HCT116 (cell line): ENCODE data around the gene CCL27. TPM values are rescaled to one million over a fixed set of nuclear protein-coding genes. Genes with fewer than 3 reads are reported as not detected.

Experiments
- ATAC-seq: fragments of 200-7000 bp; cut with Tn5 transposase; 2 replicates; pipeline ENCODE4 v1.9.1; 2020; ENCODE audit warnings: mild to moderate bottlenecking, moderate library complexity
- BruUV-seq: library from RNA; stranded (reverse); fragments of 400-500 nt; replicated peaks from 2 replicates; lab custom pipeline; 2021; lab: Mats Ljungman, UMichigan
- CTCF ChIA-PET: fragments of 300-600 bp; sonication (Branson Sonifier 250); formaldehyde crosslinking; loops from one replicate; lab custom pipeline; 2021; ENCODE audit warnings: antibody characterized with exemption; lab: Charles Lee
- POLR2A ChIA-PET: fragments of 300-600, 350-600 bp; sonication (Branson Sonifier 250); formaldehyde crosslinking; loops from one replicate; lab custom pipeline; 2021; ENCODE audit warnings: antibody characterized with exemption; lab: Charles Lee
- RAD21 ChIA-PET, 2 experiments: fragments of 300-600 bp; sonication (Branson Sonifier 250); formaldehyde crosslinking; loops; one replicate each; lab custom pipeline; 2023; ENCODE audit warnings: low total read pairs in 2 of 2; ENCODE audit not compliant: uncharacterized antibody in 2 of 2, unreplicated experiment in 2 of 2, low non-redundant PET in 1 of 2; lab: Charles Lee
- DNase-seq: peaks from one replicate; pipeline ENCODE4 v3.0.0-alpha.2; 2010; ENCODE audit warnings: low read depth, low spot score
- H2AFZ ChIP-seq: fragments of 200-600 bp; shearing (Covaris generic), sonication (generic); 2 replicates; pipeline ENCODE4 v1.6.1; 2017; ENCODE audit warnings: low read depth, mixed run types, mixed read lengths, antibody characterized with exemption, low read length; ENCODE audit not compliant: poor library complexity, severe bottlenecking
- H3K27ac ChIP-seq: 2 replicates; pipeline ENCODE4 v1.5.1; 2012; ENCODE audit warnings: low read depth, low read length
- H3K27me3 ChIP-seq: fragments of 200-600 bp; sonication (generic); 2 replicates; pipeline ENCODE4 v1.6.1; 2016; ENCODE audit warnings: mixed run types, low read length, mixed read lengths; ENCODE audit not compliant: insufficient read depth
- H3K36me3 ChIP-seq, 2 experiments: fragments of 200-500 bp in 1 of 2; fragments of 200-600 bp in 1 of 2; sonication (Bioruptor generic) in 1 of 2; sonication (generic) in 1 of 2; 2 replicates each; pipeline versions ENCODE4 v1.5.1 to v1.6.1; 2014 to 2016; ENCODE audit warnings: low read length in 2 of 2, inconsistent platforms in 1 of 2, mixed read lengths in 1 of 2, mixed run types in 1 of 2; ENCODE audit not compliant: insufficient read depth in 2 of 2, control insufficient read depth in 1 of 2
- H3K4me1 ChIP-seq, 2 experiments: fragments of 200-600 bp in 1 of 2; sonication (generic) in 1 of 2; 2 replicates each; pipeline versions ENCODE4 v1.5.1 to v1.6.1; 2012 to 2017; ENCODE audit warnings: low read length in 2 of 2, inconsistent platforms in 1 of 2, mild to moderate bottlenecking in 1 of 2, mixed read lengths in 1 of 2, mixed run types in 1 of 2, moderate library complexity in 1 of 2; ENCODE audit not compliant: insufficient read depth in 2 of 2, control insufficient read depth in 1 of 2
- H3K4me2 ChIP-seq: fragments of 200-600 bp; sonication (generic); 2 replicates; pipeline ENCODE4 v1.6.1; 2017; ENCODE audit warnings: mixed run types, low read length, mixed read lengths
- H3K4me3 ChIP-seq, 2 experiments: fragments of 200-600 bp in 1 of 2; sonication (generic) in 1 of 2; replicated peaks in 1 of 2; 2 replicates each; pipeline ENCODE4 v1.5.1; 2011 to 2016; ENCODE audit warnings: low read length in 2 of 2, control low read depth in 1 of 2, low read depth in 1 of 2, mild to moderate bottlenecking in 1 of 2, mixed read lengths in 1 of 2, mixed run types in 1 of 2
- H3K79me2 ChIP-seq: fragments of 200-600 bp; sonication (generic); 2 replicates; pipeline ENCODE4 v1.6.1; 2017; ENCODE audit warnings: mild to moderate bottlenecking, mixed run types, low read length, moderate library complexity, mixed read lengths; ENCODE audit not compliant: insufficient read depth
- H3K9ac ChIP-seq: fragments of 200-600 bp; sonication (generic); 2 replicates; pipeline ENCODE4 v1.6.1; 2016; ENCODE audit warnings: low read length, mixed read lengths
- H3K9me2 ChIP-seq: fragments of 200-600 bp; sonication (generic), shearing (Covaris generic); 2 replicates; pipeline ENCODE4 v1.6.1; 2017; ENCODE audit warnings: mixed run types, mild to moderate bottlenecking, moderate library complexity; ENCODE audit not compliant: insufficient read depth
- H3K9me3 ChIP-seq, 2 experiments: fragments of 200-500 bp in 1 of 2; fragments of 200-600 bp in 1 of 2; sonication (Bioruptor generic) in 1 of 2; sonication (generic) in 1 of 2; 2 replicates each; pipeline ENCODE4 v1.6.1; 2014 to 2017; ENCODE audit warnings: low read length in 2 of 2, mixed read lengths in 2 of 2, inconsistent platforms in 1 of 2, low read depth in 1 of 2, mild to moderate bottlenecking in 1 of 2, mixed run types in 1 of 2, moderate library complexity in 1 of 2; ENCODE audit not compliant: control insufficient read depth in 1 of 2, insufficient read depth in 1 of 2
- H4K20me1 ChIP-seq: fragments of 200-600 bp; sonication (generic), shearing (Covaris generic); 2 replicates; pipeline ENCODE4 v1.6.1; 2017; ENCODE audit warnings: mixed run types, mild to moderate bottlenecking, moderate library complexity; ENCODE audit not compliant: insufficient read depth
- ATF3 ChIP-seq: IDR thresholded peaks from 2 replicates; pipeline ENCODE4 v1.6.1; 2012
- CBX3 ChIP-seq: IDR thresholded peaks from 2 replicates; pipeline ENCODE4 v1.6.1; 2012; ENCODE audit warnings: low read depth
- ELF1 ChIP-seq: IDR thresholded peaks from 2 replicates; pipeline ENCODE4 v1.6.1; 2012; ENCODE audit warnings: low read depth, borderline replicate concordance
- EZH2 ChIP-seq: fragments of 200-600 bp; sonication (generic); IDR thresholded peaks from 2 replicates; pipeline ENCODE4 v1.6.1; 2017; ENCODE audit warnings: antibody characterized with exemption, mixed run types
- MAX ChIP-seq: IDR thresholded peaks from 2 replicates; pipeline ENCODE4 v1.6.1; 2012
- POLR2AphosphoS5 ChIP-seq: IDR thresholded peaks from 2 replicates; pipeline ENCODE4 v1.6.1; 2011; ENCODE audit warnings: mild to moderate bottlenecking, low read depth, low read length, moderate library complexity
- RAD21 ChIP-seq: IDR thresholded peaks from 2 replicates; pipeline ENCODE4 v1.6.1; 2012; ENCODE audit warnings: low read depth, mild to moderate bottlenecking
- REST ChIP-seq: IDR thresholded peaks from 2 replicates; pipeline ENCODE4 v1.6.1; 2012; ENCODE audit warnings: low read depth
- SP1 ChIP-seq: IDR thresholded peaks from 2 replicates; pipeline ENCODE4 v1.6.1; 2012; ENCODE audit warnings: low read depth
- SRF ChIP-seq: IDR thresholded peaks from 2 replicates; pipeline ENCODE4 v1.6.1; 2012; ENCODE audit warnings: low read depth
- TCF7L2 ChIP-seq: IDR thresholded peaks from 2 replicates; pipeline ENCODE4 v1.7.0; 2011; ENCODE audit warnings: borderline replicate concordance, inconsistent platforms; ENCODE audit not compliant: insufficient read depth, insufficient read length; ENCODE audit errors: extremely low read depth
- ZBTB33 ChIP-seq: IDR thresholded peaks from 2 replicates; pipeline ENCODE4 v1.6.1; 2011; ENCODE audit warnings: mild to moderate bottlenecking, low read length, moderate library complexity; ENCODE audit not compliant: insufficient replicate concordance; ENCODE audit errors: extremely low read depth
- ZFX ChIP-seq: fragments of 450-650 bp; IDR thresholded peaks from 2 replicates; pipeline ENCODE4 v1.6.1; 2017
- ZNF274 ChIP-seq: fragments of 200-500 bp; sonication (Bioruptor generic); IDR thresholded peaks from 2 replicates; pipeline ENCODE4 v1.6.1; 2014; ENCODE audit warnings: mild to moderate bottlenecking, low read depth, low read length, inconsistent platforms
- intact Hi-C: fragments of 100-400 bp; cut with micrococcal nuclease; formaldehyde crosslinking; loops from 2 replicates; pipeline ENCODE4 v1.10.0; 2022
- total RNA-seq: library from RNA; stranded (reverse); gene quantifications from one replicate; pipeline ENCODE4 v1.2.1, GENCODE V29; 2021; ENCODE audit not compliant: unreplicated experiment

Gene CCL27
- total RNA-seq, 1 experiment from 2014 or later: 1.0 TPM

DNA sequence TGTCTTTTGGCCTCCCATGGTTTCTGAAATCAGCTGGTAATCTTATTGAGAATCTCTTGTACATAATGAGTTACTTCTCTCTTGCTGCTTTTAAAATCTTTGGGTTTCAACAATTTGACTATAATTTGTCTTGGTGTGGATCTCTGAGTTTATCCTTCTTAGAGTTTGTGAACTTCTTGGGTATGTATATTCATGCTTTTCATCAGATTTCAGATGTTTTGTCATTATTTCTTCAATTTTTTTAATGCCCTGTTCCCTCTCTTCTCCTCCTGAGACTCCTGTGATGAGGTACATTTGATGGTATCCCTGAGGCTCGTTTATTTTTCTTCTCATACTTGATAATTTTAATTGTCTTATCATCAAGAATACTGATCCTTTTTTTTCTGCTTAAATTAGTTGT is 49.7 kb upstream of the CCL27 start:
- ATAC-seq: no peak
- H3K4me2 ChIP-seq: no peak overlapping the region
- H4K20me1 ChIP-seq: no peaks in the 10 kb centered on the region
- H3K9ac ChIP-seq: no peak overlapping the region
- no peaks in the 10 kb centered on the region for H3K9me2 ChIP-seq
- DNase-seq: no peak
- no peaks in the 10 kb centered on the region for H3K9me3 ChIP-seq
- peaks cover 23% of the 10 kb centered on the region for H3K27me3 ChIP-seq
- no peaks in the 10 kb centered on the region for H3K36me3 ChIP-seq
- TF ChIP-seq TCF7L2: no peak
- no peak for TF ChIP-seq EZH2
- TF ChIP-seq MAX: no peak
- no peak for TF ChIP-seq ZNF274
- no peak for TF ChIP-seq ATF3
- TF ChIP-seq SRF: no peak
- BruUV-seq: no TSS peak
- no peak overlapping the region for H3K4me3 ChIP-seq
- ChIA-PET POLR2A (no interaction called here), CTCF (no interaction called here), RAD21 (no interaction called here)
- H3K4me1 ChIP-seq: no peaks in the 10 kb centered on the region
- no peak overlapping the region for H3K27ac ChIP-seq
- H2AFZ ChIP-seq: no peak overlapping the region
- H3K79me2 ChIP-seq: no peaks in the 10 kb centered on the region
- intact Hi-C loops: no loop called here

DNA sequence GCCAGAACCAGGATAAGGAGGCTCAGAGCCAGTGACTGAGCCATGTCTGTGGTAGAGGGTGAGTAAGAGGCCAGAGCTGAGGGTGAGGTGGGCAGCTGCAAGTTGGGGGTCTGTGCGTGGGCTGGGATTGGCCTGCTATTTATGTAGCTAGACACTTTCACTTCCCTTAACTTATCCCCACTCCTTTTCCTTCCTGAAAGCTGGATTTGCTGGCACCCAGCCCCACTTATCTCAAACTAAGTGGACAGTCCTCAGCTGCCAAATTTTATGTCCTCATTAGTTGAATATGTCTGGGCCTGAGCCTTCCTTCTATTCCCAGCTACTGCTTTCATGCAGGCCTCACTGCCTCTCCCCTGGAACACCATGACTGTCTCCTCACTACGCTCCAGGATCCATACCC is 47.6 kb upstream of the CCL27 start, which contains the start of gene CCL21:
Gene CCL21 (minus strand): TSS at position 114 of the 400 bp plus-strand sequence. CDS start 70 bp downstream, at position 44.
- CTCF ChIA-PET: interaction anchor here (0.9 to 1.4 kb wide), 2 partner anchors 8 to 9 kb away, joined by 3 to 5 read pairs; no protein-coding TSS in a partner anchor
- DNase-seq: no peak
- TF ChIP-seq CBX3: no peak
- no peak for TF ChIP-seq ELF1
- no peak for TF ChIP-seq REST
- no peak for TF ChIP-seq SP1
- no peak for TF ChIP-seq MAX
- TF ChIP-seq ZFX: no peak
- TF ChIP-seq SRF: no peak
- TF ChIP-seq RAD21: no peak
- TF ChIP-seq POLR2AphosphoS5: no peak
- no peak for TF ChIP-seq EZH2
- no peak for TF ChIP-seq ATF3
- no peak for TF ChIP-seq ZBTB33

More for the DNA sequence above, 47.6 kb upstream of the CCL27 start, which contains the start of gene CCL21:
- no peak for ATAC-seq
- H3K79me2 ChIP-seq: no peaks in the 10 kb centered on the region
- BruUV-seq: no TSS peak
- H3K4me2 ChIP-seq: no peak within 1 kb of the TSS
- H3K27me3 ChIP-seq: peaks cover 23% of the 10 kb centered on the region
- ChIA-PET POLR2A (interaction anchor here (0.7 kb wide), 1 partner anchor 894 kb away, joined by 3 read pairs; no protein-coding TSS in a partner anchor), RAD21 (no interaction called here)
- no peak within 1 kb of the TSS for H3K27ac ChIP-seq
- no peaks in the 10 kb centered on the region for H3K4me1 ChIP-seq
- intact Hi-C loops: no loop called here
- no peak within 1 kb of the TSS for H2AFZ ChIP-seq
- H3K36me3 ChIP-seq: no peaks in the 10 kb centered on the region
- H3K9ac ChIP-seq: no peak within 1 kb of the TSS
- no peaks in the 10 kb centered on the region for H3K9me3 ChIP-seq
- H4K20me1 ChIP-seq: no peaks in the 10 kb centered on the region
- no peaks in the 10 kb centered on the region for H3K9me2 ChIP-seq
- H3K4me3 ChIP-seq: no peak within 1 kb of the TSS
